HEK293T (cell line): Measurements from ENCODE around the gene KLK12.

Source experiments
- CTCF ChIA-PET: fragments of 350-600 bp; formaldehyde crosslinking; extraction: SDS; loops from one replicate; lab custom pipeline; 2021; ENCODE audit warnings: antibody characterized with exemption, inconsistent platforms; lab: Yijun Ruan, JAX
- POLR2A ChIA-PET: fragments of 350-600 bp; formaldehyde crosslinking; extraction: SDS; loops from one replicate; lab custom pipeline; 2020; ENCODE audit warnings: antibody characterized with exemption, inconsistent platforms; lab: Yijun Ruan, JAX
- DNase-seq: peaks from one replicate; pipeline ENCODE4 v3.0.0; 2012; ENCODE audit warnings: mixed read lengths; ENCODE audit errors: extremely low spot score
- ARNT ChIP-seq: fragments of 450-650 bp; IDR thresholded peaks from 2 replicates; pipeline ENCODE4 v1.6.1; 2017; ENCODE audit warnings: mild to moderate bottlenecking
- BHLHE40 ChIP-seq: fragments of 450-650 bp; IDR thresholded peaks from 2 replicates; pipeline ENCODE4 v1.6.1; 2016; ENCODE audit warnings: mild to moderate bottlenecking, moderate library complexity, borderline replicate concordance
- ELF4 ChIP-seq: fragments of 450-650 bp; IDR thresholded peaks from 2 replicates; pipeline ENCODE4 v1.6.1; 2017; ENCODE audit warnings: antibody characterized with exemption
- FOXA1 ChIP-seq: fragments of 450-650 bp; IDR thresholded peaks from 2 replicates; pipeline ENCODE4 v1.6.1; 2016; ENCODE audit warnings: mild to moderate bottlenecking
- FOXK2 ChIP-seq: fragments of 450-650 bp; IDR thresholded peaks from 2 replicates; pipeline ENCODE4 v1.6.1; 2016; ENCODE audit warnings: mild to moderate bottlenecking
- HDGF ChIP-seq: fragments of 450-650 bp; IDR thresholded peaks from 2 replicates; pipeline ENCODE4 v1.6.1; 2017; ENCODE audit warnings: antibody characterized with exemption, borderline replicate concordance
- L3MBTL2 ChIP-seq: fragments of 450-650 bp; conservative IDR thresholded peaks from 2 replicates; pipeline ENCODE4 v1.6.1; 2016; ENCODE audit warnings: mild to moderate bottlenecking
- LEF1 ChIP-seq: fragments of 450-650 bp; IDR thresholded peaks from 2 replicates; pipeline ENCODE4 v1.6.1; 2017; ENCODE audit warnings: mild to moderate bottlenecking, borderline replicate concordance
- NFRKB ChIP-seq: fragments of 450-650 bp; IDR thresholded peaks from 2 replicates; pipeline ENCODE4 v1.6.1; 2016; ENCODE audit warnings: mild to moderate bottlenecking, moderate library complexity
- SP1 ChIP-seq: fragments of 450-650 bp; IDR thresholded peaks from 2 replicates; pipeline ENCODE4 v1.6.1; 2017
- SUZ12 ChIP-seq: fragments of 450-650 bp; IDR thresholded peaks from 2 replicates; pipeline ENCODE4 v1.6.1; 2016; ENCODE audit warnings: mild to moderate bottlenecking
- TARDBP ChIP-seq: fragments of 450-650 bp; IDR thresholded peaks from 2 replicates; pipeline ENCODE4 v1.6.1; 2016
- ZNF384 ChIP-seq: fragments of 450-650 bp; IDR thresholded peaks from 2 replicates; pipeline ENCODE4 v1.6.1; 2016

KLK12 gene

GRCh38 chr19:50981587-50982146, 53.1 kb downstream of the KLK12 start:
- TF ChIP-seq TARDBP (no peak), LEF1 (no peak), BHLHE40 (no peak), ELF4 (no peak), ZNF384 (no peak), L3MBTL2 (no peak), FOXK2 (no peak), FOXA1 (no peak), HDGF (no peak), NFRKB (no peak), SP1 (no peak)
- ChIA-PET CTCF (interaction anchor here (1.5 kb wide), 1 partner anchor 39 kb away, joined by 3 read pairs; no protein-coding TSS in a partner anchor), POLR2A (no interaction called here)
- no peak for DNase-seq

- ChIA-PET CTCF (no interaction called here), POLR2A (no interaction called here)
- no peak for DNase-seq
- TF ChIP-seq HDGF (no peak), ZNF384 (no peak), SUZ12 (no peak), ARNT (no peak), LEF1 (no peak), FOXK2 (no peak), BHLHE40 (no peak), ELF4 (no peak), NFRKB (no peak), TARDBP (no peak), SP1 (no peak)
Measured at GRCh38 chr19:50980208-50980607, 54.6 kb downstream of the KLK12 start.

GRCh38 chr19:50979758-50980157, 55.0 kb downstream of the KLK12 start:
- TF ChIP-seq LEF1: no peak
- DNase-seq: no peak
- ChIA-PET CTCF (no interaction called here), POLR2A (no interaction called here)
